GM19025 (cell line): Measurements from ENCODE around the gene HEMK1.
A peak's percentile ranks its signal among the peaks of the same experiment; 100 is the strongest.

Experiments
- ATAC-seq: cut with Tn5 transposase; IDR thresholded peaks from one replicate; pipeline ENCODE4 v1.9.1; 2021; ENCODE audit warnings: mild to moderate bottlenecking, low read depth, moderate library complexity; ENCODE audit not compliant: unreplicated experiment

HEMK1 gene

GRCh38 chr3:50568947-50569749, at the start of gene HEMK1:
HEMK1 (plus strand) TSS chr3:50569522; CDS start chr3:50571105, 1,583 bp downstream.
- peak; percentile 50 for ATAC-seq

GRCh38 chr3:50520849-50521248, 48.5 kb upstream of the HEMK1 start:
- ATAC-seq, result no peak

- no peak for ATAC-seq
These were observed 47.8 kb upstream of the HEMK1 start for GRCh38 chr3:50521572-50521971.

- no peak for ATAC-seq
These were observed 46.0 kb upstream of the HEMK1 start for GRCh38 chr3:50523279-50523811.

GRCh38 chr3:50524746-50525145, 44.6 kb upstream of the HEMK1 start:
- no peak for ATAC-seq

GRCh38 chr3:50525191-50525910, 44.0 kb upstream of the HEMK1 start:
- ATAC-seq, result no peak

- no peak for ATAC-seq
These were observed 43.3 kb upstream of the HEMK1 start for GRCh38 chr3:50525987-50526386.

- no peak for ATAC-seq
These were observed 39.0 kb upstream of the HEMK1 start for GRCh38 chr3:50530001-50530970.

- no peak for ATAC-seq
These were observed 38.1 kb upstream of the HEMK1 start for GRCh38 chr3:50531201-50531600.

- ATAC-seq, result no peak
These were observed 37.1 kb upstream of the HEMK1 start for GRCh38 chr3:50532062-50532705.

GRCh38 chr3:50533316-50533715, 36.0 kb upstream of the HEMK1 start:
- ATAC-seq, result no peak

- ATAC-seq, result no peak
These were observed 35.4 kb upstream of the HEMK1 start for GRCh38 chr3:50533807-50534461.

- no peak for ATAC-seq
These were observed 34.5 kb upstream of the HEMK1 start for GRCh38 chr3:50534681-50535330.

GRCh38 chr3:50536471-50537180, 32.7 kb upstream of the HEMK1 start:
- ATAC-seq, result no peak

GRCh38 chr3:50537421-50538129, 31.7 kb upstream of the HEMK1 start:
- ATAC-seq, result no peak

GRCh38 chr3:50539356-50540286, 29.7 kb upstream of the HEMK1 start:
- no peak for ATAC-seq
